H7 (cell line): ENCODE measurements around the gene SBK3. TPM values are rescaled to one million over a fixed set of nuclear protein-coding genes. Genes with fewer than 3 reads are reported as not detected.
"Not testable (repeated sequence)": the region's sequence is repeated elsewhere in the genome, so short reads cannot be mapped to it uniquely, and the experiment has no call there.

Experiments
- DNase-seq: peaks from one replicate; pipeline ENCODE4 v3.0.0; 2012
- H3K27me3 ChIP-seq: 2 replicates; pipeline ENCODE4 v1.6.0; 2011; ENCODE audit warnings: mild to moderate bottlenecking, low read length; ENCODE audit not compliant: control insufficient read depth, insufficient read depth
- H3K36me3 ChIP-seq: replicated peaks from 2 replicates; pipeline ENCODE4 v1.5.1; 2011; ENCODE audit warnings: low read length; ENCODE audit not compliant: control insufficient read depth, insufficient read depth
- H3K4me3 ChIP-seq: 2 replicates; pipeline ENCODE4 v1.5.1; 2011; ENCODE audit warnings: low read depth, mild to moderate bottlenecking, control low read depth, low read length, moderate library complexity; ENCODE audit not compliant: insufficient read depth
- total RNA-seq: library from RNA; depleted of rRNA; stranded (reverse); fragments of >200 nt; shearing (Covaris generic); gene quantifications from 2 replicates; pipeline ENCODE4 v1.2.3, GENCODE V29; 2014; rRNA removed

The SBK3 gene
- total RNA-seq, 1 experiment from 2014 or later, result 0.17 TPM

- H3K4me3 ChIP-seq, result no peak overlapping the region
- H3K36me3 ChIP-seq, result no peaks in the 10 kb centered on the region
- no peak for DNase-seq
- peaks cover 6% of the 10 kb centered on the region for H3K27me3 ChIP-seq
These were observed 47.0 kb downstream of the SBK3 start for GRCh38 chr19:55498246-55498840.

- DNase-seq, result peak; percentile 34
- H3K27me3 ChIP-seq, result peaks cover 2% of the 10 kb centered on the region
- no peak overlapping the region for H3K4me3 ChIP-seq
- no peaks in the 10 kb centered on the region for H3K36me3 ChIP-seq
These were observed 47.6 kb downstream of the SBK3 start for GRCh38 chr19:55497763-55498162.

GRCh38 chr19:55496820-55497219, 48.5 kb downstream of the SBK3 start:
- DNase-seq, H3K36me3 ChIP-seq, H3K27me3 ChIP-seq, H3K4me3 ChIP-seq: not testable (repeated sequence)

DNA sequence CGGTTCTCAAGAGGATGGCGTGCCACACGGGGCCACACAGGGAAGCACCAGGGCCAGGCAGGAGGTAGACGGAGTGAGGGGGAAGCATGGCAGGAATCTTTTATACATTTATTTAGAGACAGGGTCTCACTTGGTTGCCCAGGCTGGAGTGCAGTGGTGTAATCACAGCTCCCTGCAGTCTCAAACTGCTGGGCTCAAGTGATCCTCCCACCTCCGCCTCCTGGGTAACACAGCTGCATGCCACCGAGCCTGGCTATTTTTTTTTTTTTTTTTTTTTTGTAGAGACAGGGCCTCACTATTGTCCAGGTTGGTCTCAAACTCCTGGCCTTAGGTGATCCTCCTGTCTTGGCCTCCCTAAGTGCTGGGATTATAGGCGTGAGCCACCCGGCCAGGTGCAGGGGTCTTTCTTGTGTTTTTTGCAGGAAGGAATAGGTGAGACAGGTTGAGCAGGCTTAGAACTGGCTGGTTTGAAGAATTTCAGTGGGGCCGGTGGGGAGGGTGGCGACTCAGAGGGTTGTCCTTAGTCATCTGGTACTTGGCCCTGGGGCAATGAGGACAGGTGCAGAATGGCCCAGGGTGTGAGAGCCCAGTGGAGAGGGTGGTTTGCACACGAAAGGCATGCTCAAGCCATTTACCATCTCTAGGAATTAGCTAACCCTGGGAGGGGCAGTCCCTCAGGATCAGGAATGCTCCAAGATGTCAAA, 49.5 kb downstream of the SBK3 start:
- peak; percentile 65 for DNase-seq
- no peaks in the 10 kb centered on the region for H3K27me3 ChIP-seq
- H3K36me3 ChIP-seq, result no peaks in the 10 kb centered on the region
- H3K4me3 ChIP-seq, result no peak overlapping the region

- no peaks in the 10 kb centered on the region for H3K36me3 ChIP-seq
- no peaks in the 10 kb centered on the region for H3K27me3 ChIP-seq
- DNase-seq, result peak; percentile 64
- H3K4me3 ChIP-seq, result no peak overlapping the region
These were observed 51.1 kb downstream of the SBK3 start for GRCh38 chr19:55494172-55494761.

- peak; percentile 63 for DNase-seq
- Histone ChIP-seq H3K4me3 (no peak overlapping the region), H3K27me3 (no peaks in the 10 kb centered on the region)
These were observed 51.6 kb downstream of the SBK3 start for GRCh38 chr19:55493645-55494171.

DNA sequence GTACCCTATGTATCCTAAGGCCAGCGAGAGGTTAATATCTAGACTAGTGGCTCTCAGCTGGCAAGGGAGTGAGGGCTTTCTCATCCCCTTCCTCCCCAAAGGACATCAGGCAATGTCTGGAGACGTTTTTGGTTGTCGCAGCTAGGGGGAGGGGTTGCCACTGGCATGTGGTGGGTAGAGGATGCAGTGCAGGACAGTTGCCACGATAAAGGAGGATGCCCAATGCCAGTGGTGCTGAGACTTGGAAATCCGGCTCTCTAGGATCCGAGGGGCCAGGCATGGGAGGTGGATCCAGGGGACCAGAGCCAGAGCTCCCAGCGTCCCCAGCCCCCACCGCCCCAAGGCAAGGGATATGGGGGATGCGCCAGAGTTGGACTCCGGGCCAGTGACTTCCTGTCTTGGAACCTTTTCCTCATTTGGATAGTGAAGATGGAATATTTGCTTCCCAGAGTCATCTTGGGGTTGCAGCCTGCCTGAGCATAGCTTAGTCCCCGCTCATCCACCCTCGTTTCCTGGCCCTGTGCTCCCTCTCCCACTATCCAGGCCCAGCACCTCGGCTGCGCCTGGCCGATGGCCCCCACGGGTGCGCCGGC, 52.2 kb downstream of the SBK3 start:
- DNase-seq, result peak; percentile 60

More at GRCh38 chr19:55493645-55494171, 51.6 kb downstream of the SBK3 start:
- H3K36me3 ChIP-seq, result no peaks in the 10 kb centered on the region

DNA sequence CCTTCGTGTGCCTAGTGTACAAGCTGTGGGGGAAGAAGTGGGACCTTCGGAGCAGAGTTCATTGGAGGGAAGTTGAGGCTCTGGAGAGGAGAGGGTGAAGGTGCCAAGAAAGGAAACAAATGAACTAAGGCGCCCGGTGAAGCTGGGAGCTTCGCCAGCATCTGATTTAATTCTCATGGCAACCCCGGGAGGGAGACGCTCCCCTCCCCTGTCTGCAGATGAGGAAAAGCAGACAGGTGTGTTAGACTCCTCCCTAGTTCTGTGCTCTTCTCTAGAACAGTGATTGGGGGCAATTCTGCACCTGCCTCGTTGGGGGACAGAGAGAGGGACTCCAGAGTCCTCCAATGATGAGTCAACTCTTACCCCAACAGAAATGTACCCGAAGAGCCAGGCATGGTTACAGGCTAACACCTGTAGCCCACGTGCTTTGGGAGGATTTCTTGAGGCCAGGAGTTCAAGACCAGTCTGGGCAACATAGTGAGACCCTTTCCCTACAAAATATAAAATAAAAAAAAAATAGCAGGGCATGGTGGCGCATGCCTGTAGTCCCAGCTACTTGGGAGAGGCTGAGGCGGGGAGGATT, 52.9 kb downstream of the SBK3 start:
- peak; percentile 36 for DNase-seq
- Histone ChIP-seq H3K27me3 (no peaks in the 10 kb centered on the region), H3K36me3 (no peaks in the 10 kb centered on the region), H3K4me3 (no peak overlapping the region)

More for the DNA sequence above, 52.2 kb downstream of the SBK3 start:
- H3K36me3 ChIP-seq, result no peaks in the 10 kb centered on the region
- H3K27me3 ChIP-seq, result no peaks in the 10 kb centered on the region
- H3K4me3 ChIP-seq, result no peak overlapping the region

- no peaks in the 10 kb centered on the region for H3K27me3 ChIP-seq
- no peaks in the 10 kb centered on the region for H3K36me3 ChIP-seq
- DNase-seq, result peak; percentile 48
- H3K4me3 ChIP-seq, result no peak overlapping the region
These were observed 53.6 kb downstream of the SBK3 start for GRCh38 chr19:55491546-55492360.

Other genes starting within 250 kb of the SBK3 start
- 0.24 TPM in 1 of 2 replicates, not detected in the other for gene TMEM150B, start 220.2 kb downstream of the SBK3 start, total RNA-seq
- gene KMT5C, start 205.7 kb downstream of the SBK3 start, total RNA-seq, result 36.1 and 58.9 TPM in 2 replicates
- gene COX6B2, start 190.8 kb downstream of the SBK3 start, total RNA-seq, result 0.17 and 0.30 TPM in 2 replicates
- not detected in 2 replicates for gene GARIN5B, start 182.3 kb downstream of the SBK3 start, total RNA-seq
- gene IL11, start 175.1 kb downstream of the SBK3 start, total RNA-seq, result 0.59 and 1.2 TPM in 2 replicates
- gene TMEM190, start 168.7 kb downstream of the SBK3 start, total RNA-seq, result not detected in 2 replicates
- gene TMEM238, start 161.3 kb downstream of the SBK3 start, total RNA-seq, result 1.0 TPM in 1 of 2 replicates, not detected in the other
- 458 and 505 TPM in 2 replicates for gene RPL28, start 159.6 kb downstream of the SBK3 start, total RNA-seq
- gene UBE2S, start 137.8 kb downstream of the SBK3 start, total RNA-seq, result 369 and 380 TPM in 2 replicates
- 0.04 and 0.07 TPM in 2 replicates for gene SHISA7, start 102.2 kb downstream of the SBK3 start, total RNA-seq
- gene ISOC2, start 83.9 kb downstream of the SBK3 start, total RNA-seq, result 178 and 185 TPM in 2 replicates
- 1.6 and 3.7 TPM in 2 replicates for gene C19orf85, start 80.8 kb downstream of the SBK3 start, total RNA-seq
- 5.8 and 8.1 TPM in 2 replicates for gene ZNF628, start 68.9 kb downstream of the SBK3 start, total RNA-seq
- gene NAT14, start 60.4 kb downstream of the SBK3 start, total RNA-seq, result 56.0 and 71.2 TPM in 2 replicates
- gene SSC5D, start 57.1 kb downstream of the SBK3 start, total RNA-seq, result 0.48 and 0.87 TPM in 2 replicates
- gene SBK2, start 8.4 kb downstream of the SBK3 start, total RNA-seq, result 4.0 and 4.6 TPM in 2 replicates
- gene ZNF579, start 35.3 kb upstream of the SBK3 start, total RNA-seq, result 17.2 and 20.5 TPM in 2 replicates
- gene FIZ1, start 54.0 kb upstream of the SBK3 start, total RNA-seq, result 4.3 and 4.7 TPM in 2 replicates
- gene ZNF524, start 54.7 kb upstream of the SBK3 start, total RNA-seq, result 11.2 and 13.6 TPM in 2 replicates
- gene ZNF865, start 60.1 kb upstream of the SBK3 start, total RNA-seq, result 3.5 and 4.9 TPM in 2 replicates
- gene ZNF784, start 79.0 kb upstream of the SBK3 start, total RNA-seq, result 9.8 and 12.5 TPM in 2 replicates
- 16.0 and 25.0 TPM in 2 replicates for gene ZNF580, start 95.5 kb upstream of the SBK3 start, total RNA-seq
- gene ZNF581, start 98.1 kb upstream of the SBK3 start, total RNA-seq, result 64.7 and 67.0 TPM in 2 replicates
- 13.2 and 14.4 TPM in 2 replicates for gene CCDC106, start 102.7 kb upstream of the SBK3 start, total RNA-seq
- 231 and 289 TPM in 2 replicates for gene U2AF2, start 109.5 kb upstream of the SBK3 start, total RNA-seq
- 156 and 157 TPM in 2 replicates for gene EPN1, start 129.7 kb upstream of the SBK3 start, total RNA-seq
- not detected in 2 replicates for gene NLRP9, start 192.9 kb upstream of the SBK3 start, total RNA-seq
- gene RFPL4A, start 213.6 kb upstream of the SBK3 start, total RNA-seq, result not detected in 2 replicates
- gene RFPL4AL1, start 223.6 kb upstream of the SBK3 start, total RNA-seq, result not detected in 2 replicates